SU-DHL-6 (cell line): ENCODE data around the gene YARS2.

ENCODE experiments used
- H2AFZ ChIP-seq: fragments of 200-600 bp; sonication (generic); 2 replicates; pipeline ENCODE4 v1.6.1; 2014; ENCODE audit warnings: low read depth, mild to moderate bottlenecking, moderate library complexity, mixed read lengths, antibody characterized with exemption, low read length; ENCODE audit not compliant: severe bottlenecking
- H3F3A ChIP-seq: fragments of 200-600 bp; shearing (Covaris generic); 2 replicates; pipeline ENCODE4 v1.6.0; 2016; ENCODE audit warnings: antibody characterized with exemption, mild to moderate bottlenecking; ENCODE audit not compliant: insufficient read depth
- H3K27ac ChIP-seq: fragments of 200-600 bp; sonication (generic); 2 replicates; pipeline ENCODE4 v1.5.1; 2016; ENCODE audit warnings: low read depth, mild to moderate bottlenecking, low read length, moderate library complexity, mixed read lengths
- H3K27me3 ChIP-seq: fragments of 200-600 bp; sonication (generic), shearing (Covaris generic); 2 replicates; pipeline ENCODE4 v1.6.0; 2014; ENCODE audit warnings: mild to moderate bottlenecking, low read length
- H3K36me3 ChIP-seq: fragments of 200-600 bp; sonication (generic); 2 replicates; pipeline ENCODE4 v1.6.1; 2014; ENCODE audit warnings: mild to moderate bottlenecking, low read length, mixed read lengths
- H3K4me2 ChIP-seq: fragments of 300-600, 200-600 bp; shearing (Covaris generic), sonication (generic); 2 replicates; pipeline ENCODE4 v1.6.0; 2014; ENCODE audit warnings: low read length, low read depth, mild to moderate bottlenecking; ENCODE audit not compliant: poor library complexity, severe bottlenecking
- H3K4me3 ChIP-seq: fragments of 200-600 bp; sonication (generic); 2 replicates; pipeline ENCODE4 v1.5.1; 2014; ENCODE audit warnings: antibody characterized with exemption, low read length, mild to moderate bottlenecking, mixed read lengths; ENCODE audit not compliant: insufficient read depth, poor library complexity, severe bottlenecking
- H3K79me2 ChIP-seq: fragments of 200-600 bp; sonication (generic); 2 replicates; pipeline ENCODE4 v1.6.1; 2014; ENCODE audit warnings: mild to moderate bottlenecking, low read length, moderate library complexity; ENCODE audit not compliant: insufficient read depth
- H3K9ac ChIP-seq: fragments of 200-600 bp; sonication (generic); 2 replicates; pipeline ENCODE4 v1.7.0; 2014; ENCODE audit warnings: mild to moderate bottlenecking, low read length
- H3K9me2 ChIP-seq: fragments of 200-600 bp; sonication (generic); replicated peaks from 2 replicates; pipeline ENCODE4 v1.6.1; 2014; ENCODE audit warnings: low read length; ENCODE audit not compliant: insufficient read depth
- H3K9me3 ChIP-seq: fragments of 200-600 bp; sonication (generic); 2 replicates; pipeline ENCODE4 v1.6.1; 2014; ENCODE audit warnings: low read length, mixed read lengths; ENCODE audit not compliant: insufficient read depth
- H4K20me1 ChIP-seq: fragments of 200-600 bp; sonication (generic); 2 replicates; pipeline ENCODE4 v1.6.1; 2014; ENCODE audit warnings: low read depth, mild to moderate bottlenecking, antibody characterized with exemption, low read length, moderate library complexity, mixed read lengths
- EZH2phosphoT487 ChIP-seq: fragments of 200-600 bp; sonication (generic), shearing (Covaris generic); conservative IDR thresholded peaks from 2 replicates; pipeline ENCODE4 v1.6.1; 2018; ENCODE audit warnings: mild to moderate bottlenecking, antibody characterized with exemption, low read length, moderate library complexity, mixed read lengths
- TF ChIP-seq, protein P1 (sequence below): fragments of 200-600 bp; sonication (generic); IDR thresholded peaks from one replicate; pipeline ENCODE4 v1.5.1; 2017; ENCODE audit warnings: antibody characterized with exemption, mild to moderate bottlenecking, low read length, moderate library complexity; ENCODE audit not compliant: insufficient read depth, poor library complexity, severe bottlenecking

The YARS2 gene

DNA sequence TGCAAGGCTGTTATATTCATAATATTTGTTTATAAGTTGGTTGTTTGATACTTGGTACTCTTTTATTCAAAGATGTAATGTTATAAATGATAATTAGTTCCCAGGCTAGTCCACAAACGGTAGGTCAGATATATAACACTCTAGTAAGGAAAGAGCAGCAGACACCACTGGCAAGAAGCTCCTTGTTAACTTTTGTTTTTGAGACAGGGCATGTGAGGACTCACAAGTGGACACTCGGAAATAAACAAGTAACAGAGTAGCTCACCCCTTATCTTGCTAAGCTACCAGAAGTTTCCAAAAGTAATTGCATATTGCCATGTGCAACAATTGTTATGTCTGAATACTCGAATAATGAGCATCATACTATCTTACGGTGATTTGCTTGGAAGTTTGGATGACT, 38.6 kb upstream of the YARS2 start:
- TF ChIP-seq, protein P1, sequence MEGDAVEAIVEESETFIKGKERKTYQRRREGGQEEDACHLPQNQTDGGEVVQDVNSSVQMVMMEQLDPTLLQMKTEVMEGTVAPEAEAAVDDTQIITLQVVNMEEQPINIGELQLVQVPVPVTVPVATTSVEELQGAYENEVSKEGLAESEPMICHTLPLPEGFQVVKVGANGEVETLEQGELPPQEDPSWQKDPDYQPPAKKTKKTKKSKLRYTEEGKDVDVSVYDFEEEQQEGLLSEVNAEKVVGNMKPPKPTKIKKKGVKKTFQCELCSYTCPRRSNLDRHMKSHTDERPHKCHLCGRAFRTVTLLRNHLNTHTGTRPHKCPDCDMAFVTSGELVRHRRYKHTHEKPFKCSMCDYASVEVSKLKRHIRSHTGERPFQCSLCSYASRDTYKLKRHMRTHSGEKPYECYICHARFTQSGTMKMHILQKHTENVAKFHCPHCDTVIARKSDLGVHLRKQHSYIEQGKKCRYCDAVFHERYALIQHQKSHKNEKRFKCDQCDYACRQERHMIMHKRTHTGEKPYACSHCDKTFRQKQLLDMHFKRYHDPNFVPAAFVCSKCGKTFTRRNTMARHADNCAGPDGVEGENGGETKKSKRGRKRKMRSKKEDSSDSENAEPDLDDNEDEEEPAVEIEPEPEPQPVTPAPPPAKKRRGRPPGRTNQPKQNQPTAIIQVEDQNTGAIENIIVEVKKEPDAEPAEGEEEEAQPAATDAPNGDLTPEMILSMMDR, result no peak
- TF ChIP-seq EZH2phosphoT487, result no peak
- H3K4me3 ChIP-seq, result no peak overlapping the region
- no peak overlapping the region for H3K27ac ChIP-seq
- H3K79me2 ChIP-seq, result no peaks in the 10 kb centered on the region
- no peaks in the 10 kb centered on the region for H3K9me3 ChIP-seq
- no peak overlapping the region for H3K9ac ChIP-seq
- no peaks in the 10 kb centered on the region for H3K9me2 ChIP-seq
- no peaks in the 10 kb centered on the region for H4K20me1 ChIP-seq
- H3K36me3 ChIP-seq, result no peaks in the 10 kb centered on the region
- no peaks in the 10 kb centered on the region for H3F3A ChIP-seq
- H3K4me2 ChIP-seq, result no peak overlapping the region
- H3K27me3 ChIP-seq, result no peaks in the 10 kb centered on the region
- no peak overlapping the region for H2AFZ ChIP-seq

DNA sequence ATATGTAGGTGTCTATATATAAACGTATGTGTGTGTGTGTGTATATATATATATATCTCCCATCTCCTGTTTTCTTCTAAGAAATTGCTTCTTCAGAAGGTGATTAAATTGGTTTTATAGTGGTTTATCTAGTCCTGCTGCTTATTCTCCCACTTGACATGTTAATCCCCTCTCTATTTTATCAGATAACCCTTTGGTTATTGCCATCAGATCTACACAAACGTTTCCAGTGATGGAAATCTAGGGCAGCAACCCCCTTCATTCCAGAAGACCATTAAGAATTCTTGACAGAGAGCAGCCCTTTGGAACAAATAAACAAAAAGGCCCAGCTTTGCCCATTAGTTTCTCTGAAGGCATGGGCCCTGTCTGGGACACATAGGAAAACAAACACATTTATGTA, 34.2 kb upstream of the YARS2 start:
- Histone ChIP-seq H2AFZ (no peak overlapping the region), H4K20me1 (no peaks in the 10 kb centered on the region), H3K27me3 (no peaks in the 10 kb centered on the region), H3K4me3 (no peak overlapping the region), H3K79me2 (no peaks in the 10 kb centered on the region), H3K27ac (no peak overlapping the region), H3K4me2 (no peak overlapping the region), H3K36me3 (no peaks in the 10 kb centered on the region), H3K9ac (no peak overlapping the region), H3F3A (no peaks in the 10 kb centered on the region), H3K9me2 (no peaks in the 10 kb centered on the region), H3K9me3 (no peaks in the 10 kb centered on the region)
- no peak for TF ChIP-seq EZH2phosphoT487
- TF ChIP-seq, protein P1, result no peak

DNA sequence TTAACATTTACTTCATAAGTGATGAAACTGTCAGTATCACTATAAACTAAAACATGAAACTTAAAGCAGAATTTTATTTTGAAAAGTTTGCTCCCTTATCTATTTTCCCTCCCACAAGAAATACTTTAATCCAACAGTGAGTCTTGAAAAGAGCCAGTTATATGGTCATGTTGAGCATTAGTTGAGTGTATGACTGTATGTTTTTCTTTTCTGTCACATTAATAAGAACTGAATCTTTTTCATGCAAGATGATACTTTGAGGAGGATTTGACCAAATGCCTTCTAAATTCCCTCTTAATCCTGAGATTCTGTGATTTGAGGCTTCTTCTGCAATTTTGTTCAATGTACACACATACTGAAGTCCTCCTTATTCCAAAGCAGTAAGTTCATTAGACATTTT, 33.7 kb upstream of the YARS2 start:
- Histone ChIP-seq H3K79me2 (no peaks in the 10 kb centered on the region), H3K9ac (no peak overlapping the region), H3K4me2 (no peak overlapping the region), H3K36me3 (no peaks in the 10 kb centered on the region), H3K9me2 (no peaks in the 10 kb centered on the region), H4K20me1 (no peaks in the 10 kb centered on the region), H3F3A (no peaks in the 10 kb centered on the region), H2AFZ (no peak overlapping the region), H3K4me3 (no peak overlapping the region), H3K9me3 (no peaks in the 10 kb centered on the region), H3K27me3 (no peaks in the 10 kb centered on the region), H3K27ac (no peak overlapping the region)
- TF ChIP-seq, protein P1, result no peak
- TF ChIP-seq EZH2phosphoT487, result no peak

DNA sequence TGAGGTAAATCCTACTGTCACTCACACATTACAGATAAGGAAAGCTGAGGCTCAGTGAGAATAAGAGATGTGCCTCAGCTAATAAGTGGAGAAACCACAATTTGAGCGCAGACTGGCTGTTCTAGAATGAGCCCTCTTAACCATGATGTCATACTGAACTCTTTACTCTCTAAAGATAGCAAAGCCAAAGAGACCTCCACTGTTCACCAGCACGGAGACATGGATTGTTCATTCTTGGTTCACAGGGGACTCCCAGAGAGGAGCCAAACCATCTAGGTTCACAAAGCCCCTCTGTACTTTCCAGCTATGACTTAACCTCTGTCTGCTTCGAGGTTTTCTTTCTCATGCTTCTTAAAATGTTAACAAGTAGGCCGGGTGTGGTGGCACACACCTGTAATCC, 32.7 kb upstream of the YARS2 start:
- Histone ChIP-seq H3K27me3 (no peaks in the 10 kb centered on the region), H3K36me3 (no peaks in the 10 kb centered on the region), H3K9ac (no peak overlapping the region), H2AFZ (no peak overlapping the region), H3F3A (no peaks in the 10 kb centered on the region), H3K9me2 (no peaks in the 10 kb centered on the region), H3K4me2 (no peak overlapping the region), H3K9me3 (no peaks in the 10 kb centered on the region), H4K20me1 (no peaks in the 10 kb centered on the region), H3K79me2 (no peaks in the 10 kb centered on the region), H3K4me3 (no peak overlapping the region), H3K27ac (no peak overlapping the region)
- TF ChIP-seq EZH2phosphoT487, result no peak
